HG03378 (cell line): ENCODE results near the gene GP1BB.

Experiments
- ATAC-seq: cut with Tn5 transposase; IDR thresholded peaks from one replicate; pipeline ENCODE4 v1.9.1; 2021; ENCODE audit warnings: mild to moderate bottlenecking, moderate library complexity; ENCODE audit not compliant: unreplicated experiment

GP1BB gene

GRCh38 chr22:19739911-19740449 is 16.6 kb downstream of the GP1BB start:
- no peak for ATAC-seq

GRCh38 chr22:19740586-19740985 is 17.2 kb downstream of the GP1BB start:
- no peak for ATAC-seq

- ATAC-seq, result no peak
Observed at GRCh38 chr22:19741053-19741452, 17.7 kb downstream of the GP1BB start.

GRCh38 chr22:19742160-19743066 is 19.1 kb downstream of the GP1BB start:
- ATAC-seq, result no peak

- no peak for ATAC-seq
Observed at GRCh38 chr22:19743081-19743480, 19.7 kb downstream of the GP1BB start.

- no peak for ATAC-seq
Observed at GRCh38 chr22:19743651-19744050, 20.3 kb downstream of the GP1BB start.

GRCh38 chr22:19744350-19745006 is 21.1 kb downstream of the GP1BB start:
- ATAC-seq, result no peak

- no peak for ATAC-seq
Observed at GRCh38 chr22:19745155-19746101, 22.1 kb downstream of the GP1BB start.

GRCh38 chr22:19746726-19747125 is 23.4 kb downstream of the GP1BB start:
- ATAC-seq, result no peak

GRCh38 chr22:19747551-19747950 is 24.2 kb downstream of the GP1BB start:
- ATAC-seq, result no peak

GRCh38 chr22:19748139-19748538 is 24.8 kb downstream of the GP1BB start:
- no peak for ATAC-seq

- ATAC-seq, result no peak
Observed at GRCh38 chr22:19748991-19749664, 25.8 kb downstream of the GP1BB start.

GRCh38 chr22:19749876-19750275 is 26.5 kb downstream of the GP1BB start:
- no peak for ATAC-seq

- no peak for ATAC-seq
Observed at GRCh38 chr22:19750507-19751490, 27.5 kb downstream of the GP1BB start.

GRCh38 chr22:19751497-19752245 is 28.3 kb downstream of the GP1BB start:
- ATAC-seq, result no peak

GRCh38 chr22:19753090-19753842 is 29.9 kb downstream of the GP1BB start:
- no peak for ATAC-seq

- no peak for ATAC-seq
Observed at GRCh38 chr22:19753996-19754700, 30.8 kb downstream of the GP1BB start.
